SJSA1 (cell line): Measurements from ENCODE around the gene DPY19L2. TPM values are rescaled to one million over a fixed set of nuclear protein-coding genes. Genes with fewer than 3 reads are reported as not detected.
"Not testable (repeated sequence)": the region's sequence is repeated elsewhere in the genome, so short reads cannot be mapped to it uniquely, and the experiment has no call there.

Source experiments
- DNase-seq, 2 experiments: peaks; one replicate each; pipeline ENCODE4 v3.0.0-alpha.2; 2015 to 2020; ENCODE audit warnings: low spot score in 2 of 2, low read depth in 1 of 2
- H3K27ac ChIP-seq: fragments of 250-450 bp; sonication (Bioruptor Pico); 2 replicates; pipeline ENCODE4 v1.5.1; 2020; ENCODE audit warnings: mild to moderate bottlenecking, moderate library complexity
- H3K27me3 ChIP-seq: fragments of 250-450 bp; sonication (Bioruptor Pico); replicated peaks from 2 replicates; pipeline ENCODE4 v1.5.1; 2020; ENCODE audit warnings: mild to moderate bottlenecking, moderate library complexity
- H3K36me3 ChIP-seq: fragments of 250-450 bp; sonication (Bioruptor Pico); 2 replicates; pipeline ENCODE4 v1.5.1; 2020; ENCODE audit warnings: mild to moderate bottlenecking
- H3K4me1 ChIP-seq: fragments of 250-450 bp; sonication (Bioruptor Pico); replicated peaks from 2 replicates; pipeline ENCODE4 v1.6.1; 2021; ENCODE audit warnings: mild to moderate bottlenecking
- H3K4me3 ChIP-seq: fragments of 250-450 bp; sonication (Bioruptor Pico); 2 replicates; pipeline ENCODE4 v1.5.1; 2020; ENCODE audit warnings: mild to moderate bottlenecking
- H3K9me3 ChIP-seq: fragments of 250-450 bp; sonication (Bioruptor Pico); replicated peaks from 2 replicates; pipeline ENCODE4 v1.5.1; 2020; ENCODE audit warnings: mild to moderate bottlenecking
- total RNA-seq: library from RNA; depleted of rRNA; stranded (reverse); fragments of >200 nt; shearing (Covaris generic); gene quantifications from 2 replicates; pipeline ENCODE4 v1.2.3, GENCODE V29; 2014

Gene DPY19L2
- total RNA-seq, 1 experiment from 2014 or later, result 7.0 TPM

DNA sequence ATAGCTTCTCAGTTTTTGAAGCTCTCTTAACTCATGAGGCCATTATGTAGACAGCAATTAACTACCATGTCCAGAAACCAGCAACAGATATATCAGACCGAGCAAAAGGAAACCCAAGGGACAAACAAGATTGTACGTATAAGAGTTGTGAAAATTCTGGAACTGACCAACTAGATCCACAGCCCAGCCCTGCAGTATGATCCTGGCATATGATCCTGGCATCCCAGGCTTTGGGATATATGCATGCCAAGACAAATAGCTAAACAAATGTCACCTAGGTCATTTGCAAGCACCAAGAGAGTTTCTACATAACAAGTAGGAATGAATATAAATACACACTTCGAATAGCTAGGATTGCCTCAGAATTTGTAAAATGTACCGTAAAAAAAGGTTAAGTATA is 44.0 kb downstream of the DPY19L2 start:
- not testable (repeated sequence) for H3K36me3 ChIP-seq, H3K4me3 ChIP-seq, H3K4me1 ChIP-seq, H3K27ac ChIP-seq, H3K27me3 ChIP-seq, H3K9me3 ChIP-seq, DNase-seq

DNA sequence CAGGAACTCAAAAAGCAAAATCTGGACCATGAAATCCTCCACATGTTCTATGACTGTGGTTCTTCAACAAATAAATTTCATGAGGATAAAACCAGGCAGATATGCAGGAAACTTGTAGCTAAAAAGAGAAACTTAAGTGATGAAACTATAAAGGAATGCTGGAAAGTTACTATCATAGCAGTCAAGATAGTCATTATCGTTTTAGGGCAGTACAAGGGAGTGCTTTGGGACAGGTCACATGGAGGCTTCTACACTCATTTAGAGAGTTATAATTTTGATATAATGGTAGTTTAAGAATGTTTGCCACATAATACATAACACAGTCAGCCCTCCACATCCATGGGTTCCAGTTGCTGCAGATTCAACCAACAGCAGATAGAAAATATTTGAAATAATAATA is 52.7 kb downstream of the DPY19L2 start:
- not testable (repeated sequence) for H3K4me3 ChIP-seq, H3K27me3 ChIP-seq, H3K36me3 ChIP-seq, H3K9me3 ChIP-seq, H3K27ac ChIP-seq, DNase-seq, H3K4me1 ChIP-seq

DNA sequence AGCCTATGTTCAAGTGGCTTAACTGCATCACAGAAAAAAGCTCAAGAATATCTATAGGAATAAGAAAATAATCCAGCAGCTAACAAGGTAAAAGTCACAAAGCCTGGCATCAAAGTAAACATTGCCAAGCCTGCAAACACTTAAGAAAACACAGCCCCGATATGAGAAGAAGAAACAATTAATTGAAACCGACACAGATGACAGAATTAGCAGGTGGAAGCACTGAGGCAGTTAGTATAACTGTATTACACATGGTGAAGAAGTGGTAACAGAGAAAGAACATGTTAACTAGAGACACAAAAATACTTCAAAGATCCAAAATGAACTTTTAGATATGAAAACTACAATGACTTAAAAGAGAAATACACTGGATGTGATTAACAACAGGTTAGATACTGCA is 57.0 kb downstream of the DPY19L2 start:
- H3K4me3 ChIP-seq, DNase-seq, H3K36me3 ChIP-seq: not testable (repeated sequence)

DNA sequence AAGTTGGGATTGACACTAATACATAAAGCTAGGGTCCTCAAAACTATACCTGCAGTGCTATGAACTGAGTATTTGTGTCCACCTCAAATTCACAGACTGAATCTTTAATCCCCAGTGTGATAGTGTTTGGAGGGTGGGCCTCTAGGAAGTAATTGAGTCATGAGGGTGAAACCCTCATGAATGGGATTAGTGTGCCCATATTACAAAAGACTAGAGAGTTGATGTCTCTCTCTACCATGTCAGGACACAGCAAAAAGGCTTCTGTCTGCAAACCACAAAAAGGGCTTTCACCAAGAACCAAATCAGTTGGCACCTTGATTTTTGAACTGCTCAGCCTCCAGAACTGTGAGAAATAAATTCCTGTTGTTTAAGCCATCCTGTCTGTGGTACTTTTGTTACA is 59.0 kb downstream of the DPY19L2 start:
- not testable (repeated sequence) for DNase-seq, H3K36me3 ChIP-seq, H3K9me3 ChIP-seq, H3K27me3 ChIP-seq, H3K4me1 ChIP-seq, H3K27ac ChIP-seq, H3K4me3 ChIP-seq

More for the DNA sequence above, 57.0 kb downstream of the DPY19L2 start:
- not testable (repeated sequence) for H3K27me3 ChIP-seq, H3K27ac ChIP-seq, H3K4me1 ChIP-seq, H3K9me3 ChIP-seq

DNA sequence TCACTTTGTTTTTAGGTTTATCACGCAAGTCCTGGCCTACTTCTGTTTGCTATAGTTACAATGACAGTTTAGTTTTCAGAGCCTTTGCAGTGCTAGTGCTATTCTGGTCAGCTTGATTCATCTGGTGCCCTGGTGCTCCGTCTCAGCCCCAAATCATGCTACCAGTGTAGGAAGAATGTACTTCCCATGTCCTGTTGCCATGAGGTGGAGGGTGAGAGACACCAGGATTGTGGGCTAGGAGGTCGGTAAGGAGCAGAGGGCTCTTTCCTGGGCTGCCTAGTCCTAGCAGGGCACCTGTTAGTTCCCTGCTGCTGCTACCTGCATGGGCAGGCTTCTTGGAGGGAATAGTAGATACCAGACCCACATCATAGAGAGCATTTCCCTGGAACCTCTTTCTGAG is 63.3 kb downstream of the DPY19L2 start:
- H3K36me3 ChIP-seq, H3K27me3 ChIP-seq, DNase-seq, H3K9me3 ChIP-seq, H3K27ac ChIP-seq, H3K4me3 ChIP-seq, H3K4me1 ChIP-seq: not testable (repeated sequence)

DNA sequence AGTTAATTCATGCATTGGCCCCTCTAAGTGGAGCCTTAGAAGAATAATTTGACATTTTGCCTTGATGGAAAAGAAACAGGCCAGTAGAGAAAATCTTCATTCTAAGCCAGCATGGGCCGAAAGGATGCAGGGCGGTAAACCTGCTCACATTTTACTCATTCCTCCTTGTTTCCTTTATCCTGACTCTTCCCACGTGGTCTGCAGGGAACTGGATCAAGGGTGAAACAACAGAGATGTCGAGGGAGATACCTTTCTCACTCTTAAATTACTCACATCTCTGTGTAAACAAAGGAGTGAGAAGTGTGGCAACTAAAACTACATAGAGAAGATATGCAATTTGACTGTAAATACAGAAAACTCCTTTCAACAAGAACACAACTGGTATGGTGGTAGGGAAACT is 73.5 kb downstream of the DPY19L2 start:
- not testable (repeated sequence) for DNase-seq, H3K9me3 ChIP-seq, H3K4me1 ChIP-seq, H3K27me3 ChIP-seq, H3K36me3 ChIP-seq, H3K27ac ChIP-seq, H3K4me3 ChIP-seq

DNA sequence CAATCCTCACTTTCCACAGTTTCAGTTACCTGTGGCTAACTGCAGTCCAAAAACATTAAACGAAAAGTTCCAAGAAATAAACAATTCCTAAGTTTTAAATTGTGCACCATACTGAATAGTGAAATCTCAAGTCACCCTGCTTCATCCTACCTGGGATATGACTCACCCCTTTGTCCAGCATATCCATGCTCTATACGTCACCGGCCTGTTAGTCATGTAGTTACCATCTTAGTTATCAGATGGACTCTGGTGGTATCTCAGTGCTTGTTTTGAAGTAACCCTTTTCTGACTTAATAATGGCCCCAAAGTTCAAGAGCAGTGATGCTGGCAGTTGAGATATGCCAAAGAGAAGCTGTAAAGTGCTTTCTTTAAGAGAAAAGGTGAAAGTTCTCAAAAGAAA is 83.9 kb downstream of the DPY19L2 start:
- not testable (repeated sequence) for H3K4me1 ChIP-seq, H3K27ac ChIP-seq, H3K4me3 ChIP-seq, H3K27me3 ChIP-seq, H3K9me3 ChIP-seq, DNase-seq, H3K36me3 ChIP-seq

DNA sequence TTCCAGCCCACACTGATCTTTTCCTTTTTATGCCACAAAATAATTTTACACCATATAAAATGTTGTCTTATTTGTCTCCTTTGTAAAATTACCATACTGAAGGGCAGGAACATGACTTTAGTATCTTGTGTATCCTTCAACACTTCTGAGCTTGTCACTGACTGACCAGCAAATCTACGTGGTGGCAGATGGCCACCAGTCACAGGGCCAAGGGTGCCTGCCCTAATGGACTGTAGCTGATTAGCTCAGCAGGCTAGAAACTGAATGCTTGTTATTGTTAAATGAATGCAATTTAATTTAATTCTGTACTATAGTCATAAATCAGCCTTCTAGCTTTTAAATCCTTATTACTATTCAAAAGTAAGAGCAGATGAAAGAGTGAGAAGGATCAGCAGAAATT is 85.0 kb downstream of the DPY19L2 start:
- H3K27me3 ChIP-seq, result not testable (repeated sequence)

DNA sequence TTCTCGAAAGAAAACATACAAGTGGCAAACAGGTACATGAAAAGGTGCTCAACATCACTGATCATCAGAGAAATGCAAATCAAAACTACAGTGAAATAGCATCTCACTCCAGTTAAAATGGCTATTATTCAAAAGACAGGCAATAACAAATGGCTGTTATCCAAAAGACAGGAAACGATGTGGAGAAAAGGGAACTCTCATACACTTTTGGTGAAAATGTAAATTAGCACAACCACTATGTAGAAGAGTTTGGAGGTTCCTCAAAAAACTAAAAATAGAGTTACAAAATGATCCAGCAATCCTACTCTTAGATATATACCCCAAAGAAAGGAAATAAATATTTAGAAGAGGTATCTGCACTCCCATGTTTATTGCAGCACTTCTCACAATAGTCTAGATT is 90.7 kb downstream of the DPY19L2 start:
- DNase-seq, H3K4me3 ChIP-seq, H3K36me3 ChIP-seq, H3K4me1 ChIP-seq, H3K27ac ChIP-seq, H3K27me3 ChIP-seq, H3K9me3 ChIP-seq: not testable (repeated sequence)

More for the DNA sequence above, 85.0 kb downstream of the DPY19L2 start:
- H3K4me1 ChIP-seq, H3K27ac ChIP-seq, H3K36me3 ChIP-seq, DNase-seq, H3K9me3 ChIP-seq, H3K4me3 ChIP-seq: not testable (repeated sequence)

DNA sequence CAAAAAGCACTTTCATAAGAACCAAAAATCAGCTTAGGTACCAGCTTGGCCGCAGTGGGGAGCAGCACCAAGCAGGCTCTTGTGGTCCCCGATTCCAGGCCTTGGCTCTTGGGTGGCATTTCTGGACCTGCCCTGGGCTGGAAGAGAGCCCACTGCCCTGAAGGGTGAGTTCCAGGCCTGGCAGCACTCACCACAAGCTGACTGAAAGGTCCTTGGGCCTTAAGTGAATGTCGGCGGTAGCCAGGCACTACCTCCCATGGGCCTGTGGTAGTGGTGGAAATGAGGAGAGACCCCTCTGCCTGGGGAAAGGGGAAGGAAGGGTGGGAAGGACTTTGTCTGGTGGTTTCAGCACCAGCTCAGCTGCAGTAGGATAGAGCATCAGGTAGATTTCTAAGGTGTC is 96.3 kb downstream of the DPY19L2 start:
- not testable (repeated sequence) for H3K9me3 ChIP-seq, H3K27me3 ChIP-seq, H3K27ac ChIP-seq, H3K4me1 ChIP-seq, DNase-seq, H3K36me3 ChIP-seq, H3K4me3 ChIP-seq

DNA sequence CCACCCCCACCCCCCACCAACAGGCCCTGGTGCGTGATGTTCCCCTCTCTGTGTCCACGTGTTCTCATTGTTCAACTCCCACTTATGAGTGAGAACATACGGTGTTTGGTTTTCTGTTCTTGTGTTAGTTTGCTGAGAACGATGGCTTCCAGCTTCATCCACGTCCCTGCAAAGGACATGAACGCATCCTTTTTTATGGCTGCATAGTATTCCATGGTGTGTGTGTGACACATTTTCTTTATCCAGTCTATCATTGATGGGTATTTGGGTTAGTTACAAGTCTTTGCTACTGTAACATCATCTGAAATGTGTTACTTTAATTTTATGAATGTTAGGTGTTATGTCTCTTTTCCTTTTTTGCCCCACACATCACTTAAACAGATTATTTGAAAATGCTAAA is 109.8 kb downstream of the DPY19L2 start:
- H3K4me3 ChIP-seq, H3K27ac ChIP-seq, H3K27me3 ChIP-seq, DNase-seq, H3K9me3 ChIP-seq, H3K36me3 ChIP-seq, H3K4me1 ChIP-seq: not testable (repeated sequence)

DNA sequence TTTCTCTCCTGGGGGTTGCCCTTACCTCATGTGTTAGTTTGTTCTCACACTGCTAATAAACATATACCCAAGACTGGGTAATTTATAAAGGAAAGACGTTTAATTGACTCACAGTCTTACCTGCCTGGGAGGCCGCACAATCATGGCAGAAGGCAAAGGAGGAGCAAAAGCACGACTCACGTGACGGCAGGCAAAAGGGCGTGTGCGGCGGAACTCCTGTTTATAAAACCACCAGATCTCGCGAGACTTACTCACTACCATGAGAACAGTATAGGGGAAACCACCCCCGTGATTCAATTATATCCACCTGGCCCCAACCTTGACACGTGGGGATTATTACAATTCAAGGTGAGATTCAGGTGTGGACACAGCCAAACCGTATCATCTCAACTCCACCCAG is 116.9 kb downstream of the DPY19L2 start:
- not testable (repeated sequence) for DNase-seq, H3K27ac ChIP-seq, H3K4me1 ChIP-seq, H3K27me3 ChIP-seq, H3K9me3 ChIP-seq, H3K4me3 ChIP-seq, H3K36me3 ChIP-seq

DNA sequence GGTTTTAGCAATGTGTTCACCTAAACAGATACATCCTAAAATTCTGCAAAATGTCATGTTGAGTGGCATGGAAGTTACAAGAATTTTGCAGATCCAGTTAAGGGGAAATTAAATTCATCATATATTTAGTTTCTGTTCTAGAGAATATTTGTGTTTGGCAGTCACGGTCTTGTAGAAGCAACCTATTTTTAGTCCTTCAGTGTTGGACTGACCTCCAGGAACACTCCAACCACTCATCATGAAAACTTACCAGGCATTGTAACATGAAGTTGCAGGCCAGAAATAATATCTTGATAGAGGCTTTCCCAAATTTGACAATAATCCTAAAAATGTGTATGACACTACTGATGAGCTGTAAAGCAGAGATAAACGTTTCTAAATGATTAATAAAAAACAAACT is 119.3 kb downstream of the DPY19L2 start:
- not testable (repeated sequence) for H3K4me3 ChIP-seq, H3K9me3 ChIP-seq, H3K4me1 ChIP-seq, DNase-seq, H3K36me3 ChIP-seq, H3K27ac ChIP-seq, H3K27me3 ChIP-seq

DNA sequence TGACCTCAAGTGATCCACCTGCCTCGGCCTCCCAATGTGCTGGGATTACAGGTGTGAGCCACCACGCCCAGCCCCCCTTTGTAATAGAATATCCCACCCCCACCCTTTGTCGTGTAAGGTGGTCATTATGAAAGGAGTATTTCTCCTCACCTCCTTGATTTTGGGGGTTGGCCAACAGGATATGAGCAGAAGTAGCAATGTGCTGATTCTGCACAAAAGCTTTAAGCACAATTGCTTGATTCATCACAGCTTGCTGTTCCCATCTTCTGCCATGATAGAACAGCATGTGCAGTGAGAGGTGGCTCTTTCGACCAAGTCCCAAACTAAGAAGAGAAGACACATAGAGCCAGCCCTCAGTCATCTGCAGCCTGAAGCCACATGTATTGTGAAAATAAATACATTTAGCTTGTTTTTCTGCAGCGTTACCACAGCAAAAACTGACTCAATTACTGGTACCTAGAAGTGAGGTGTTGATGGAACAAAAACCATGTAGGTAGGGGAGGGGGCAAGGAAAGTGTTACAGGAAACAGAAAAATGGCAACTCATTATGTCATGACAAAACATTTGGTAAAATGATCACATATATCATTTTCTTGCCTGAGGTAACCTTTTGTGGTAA is 122.9 kb downstream of the DPY19L2 start:
- not testable (repeated sequence) for H3K27me3 ChIP-seq, H3K4me1 ChIP-seq, H3K27ac ChIP-seq, H3K36me3 ChIP-seq, H3K4me3 ChIP-seq, H3K9me3 ChIP-seq, DNase-seq

DNA sequence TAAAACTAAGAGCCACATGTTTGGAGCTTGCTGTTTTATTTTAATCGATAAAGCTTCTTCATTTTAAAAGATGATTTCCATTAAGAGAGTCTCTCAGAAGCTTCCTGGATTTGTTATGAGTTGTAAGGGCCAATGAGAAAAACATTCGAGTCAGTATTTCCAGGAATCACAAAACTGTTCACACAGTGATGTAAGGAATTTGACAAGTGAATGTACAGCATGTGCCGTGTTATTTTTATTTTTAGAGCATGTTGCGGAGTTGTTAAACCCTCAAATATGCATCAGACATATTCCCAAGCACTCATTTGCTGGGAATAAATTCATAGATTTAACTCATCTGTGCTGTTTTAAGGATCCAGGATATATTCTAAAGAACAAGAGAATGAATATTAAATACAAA is 129.6 kb downstream of the DPY19L2 start:
- not testable (repeated sequence) for H3K4me1 ChIP-seq, H3K9me3 ChIP-seq, H3K27ac ChIP-seq, DNase-seq, H3K4me3 ChIP-seq, H3K27me3 ChIP-seq, H3K36me3 ChIP-seq
